ENCODE measurements around the gene KHK. TPM values are rescaled to one million over a fixed set of nuclear protein-coding genes. Genes with fewer than 3 reads are reported as not detected.
A peak's percentile ranks its signal among the peaks of the same experiment; 100 is the strongest.

The KHK gene
- total and polyA plus RNA-seq, 2 of the 8 experiments (the other 6 are each of a cell fraction or from before 2014, with no cell fraction given): 11.0 to 17.7 TPM

DNA sequence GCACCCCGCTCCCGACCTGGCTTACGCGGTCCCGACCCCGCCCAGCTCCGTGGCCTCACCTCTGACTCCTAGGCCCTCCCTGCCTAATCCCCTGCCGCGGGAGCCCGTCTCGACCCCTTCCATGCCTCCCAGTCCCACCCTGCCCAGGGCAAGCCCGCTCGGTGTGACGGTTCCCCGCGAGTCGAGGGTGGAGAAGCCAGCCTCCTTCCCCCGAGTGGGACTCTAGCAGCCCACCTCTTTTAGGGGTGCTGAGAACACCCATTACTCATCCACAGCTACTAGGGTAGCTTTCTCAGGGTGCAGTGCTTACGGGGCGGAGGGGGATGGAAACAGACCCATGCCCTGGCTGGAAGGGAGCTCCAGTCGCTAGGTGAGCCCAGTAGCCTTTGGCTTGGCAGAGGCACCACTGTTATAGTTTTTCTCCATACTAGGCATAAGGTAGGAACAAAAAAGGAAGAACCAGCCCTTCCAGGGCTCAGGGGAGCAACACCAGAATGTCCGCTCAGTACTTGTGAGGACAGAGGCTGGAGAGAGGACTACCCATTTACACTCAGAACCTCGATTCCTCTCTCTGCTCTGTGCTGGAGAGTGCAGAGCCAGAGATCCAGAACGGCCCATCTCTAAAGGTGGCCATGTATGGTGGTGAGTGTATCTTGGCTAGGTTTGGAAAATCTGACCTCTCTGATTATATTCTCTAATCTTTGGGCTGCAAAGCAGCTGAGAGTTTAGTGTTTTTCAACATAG lies 34.5 kb upstream of the KHK start (continued):
- TF ChIP-seq SAP30 (IDR thresholded peaks at IDR 0.05; ENCODE audit: insufficient read depth, insufficient replicate concordance, low read length) (no peak), KDM4A (IDR thresholded peaks at IDR 0.05; ENCODE audit: low read depth, low read length, severe bottlenecking) (peak; percentile 21), TEAD4 (IDR thresholded peaks at IDR 0.05; ENCODE audit: low read depth, low read length) (no peak), PHF8 (conservative IDR thresholded peaks at IDR 0.05; ENCODE audit: low read depth, low read length) (no peak), JUND (IDR thresholded peaks at IDR 0.05; ENCODE audit: low read length) (no peak), ASH2L (IDR thresholded peaks at IDR 0.05; ENCODE audit: low read length) (peak; percentile 16), TAF7 (optimal IDR thresholded peaks at IDR 0.05; ENCODE audit: borderline replicate concordance, low read depth, low read length) (no peak), MAFK (IDR thresholded peaks at IDR 0.05; ENCODE audit: low read depth, low read length) (no peak), SIRT6 (IDR thresholded peaks at IDR 0.05; ENCODE audit: low read length) (no peak), KDM1A (IDR thresholded peaks at IDR 0.05; ENCODE audit: borderline replicate concordance, low read length) (no peak), RBBP5 (IDR thresholded peaks at IDR 0.05; ENCODE audit: borderline replicate concordance, low read depth, low read length) (no peak), TAF1 (IDR thresholded peaks at IDR 0.05; ENCODE audit: low read depth, low read length) (no peak), POLR2AphosphoS5 (IDR thresholded peaks at IDR 0.05; ENCODE audit: low read depth, low read length) (no peak), USF2 (IDR thresholded peaks at IDR 0.05; ENCODE audit: low read length) (no peak), BACH1 (IDR thresholded peaks at IDR 0.05; ENCODE audit: low read length) (0 out of 2 replicates have a peak, but pooled peaks have one; percentile 16), EZH2 (IDR thresholded peaks at IDR 0.05; ENCODE audit: low read depth, low read length, severe bottlenecking) (no peak)
